HepG2 (cell line): Measurements from ENCODE around the gene OGFR.

Experiments
- EP300 ChIP-seq, 3 experiments: sonication (generic) in 1 of 3; formaldehyde crosslinking in 1 of 3; IDR thresholded peaks; 2 replicates each; pipeline versions ENCODE4 v1.5.1 to v1.6.1; 2011 to 2020; ENCODE audit warnings: low read depth in 2 of 3, low read length in 2 of 3, borderline replicate concordance in 1 of 3, improper control_type of control experiment in 1 of 3, mild to moderate bottlenecking in 1 of 3, missing genetic modification reagents in 1 of 3, moderate library complexity in 1 of 3
- JUND ChIP-seq: sonication (generic); formaldehyde crosslinking; IDR thresholded peaks from 2 replicates; pipeline ENCODE4 v1.8.0; 2022; ENCODE audit warnings: mild to moderate bottlenecking, missing genetic modification reagents
- KDM5B ChIP-seq: sonication (generic); formaldehyde crosslinking; IDR thresholded peaks from 2 replicates; pipeline ENCODE4 v1.4.0; 2020; ENCODE audit warnings: missing genetic modification reagents, mild to moderate bottlenecking, borderline replicate concordance
- MED1 ChIP-seq: sonication (generic); formaldehyde crosslinking; IDR thresholded peaks from 2 replicates; pipeline ENCODE4 v1.4.0; 2020; ENCODE audit warnings: missing genetic modification reagents
- NFATC3 ChIP-seq: sonication (generic); formaldehyde crosslinking; IDR thresholded peaks from 2 replicates; pipeline ENCODE4 v1.5.1; 2020; ENCODE audit warnings: mild to moderate bottlenecking, missing genetic modification reagents
- PHF20 ChIP-seq: sonication (generic); formaldehyde crosslinking; IDR thresholded peaks from 2 replicates; pipeline ENCODE4 v1.5.0; 2020; ENCODE audit warnings: mild to moderate bottlenecking, missing genetic modification reagents
- RAD21 ChIP-seq: fragments of 450-650 bp; formaldehyde crosslinking; IDR thresholded peaks from 2 replicates; pipeline ENCODE4 v1.5.0; 2020; ENCODE audit warnings: mild to moderate bottlenecking
- RBAK ChIP-seq: sonication (generic); formaldehyde crosslinking; IDR thresholded peaks from 2 replicates; pipeline ENCODE4 v1.5.1; 2020; ENCODE audit warnings: mild to moderate bottlenecking, missing genetic modification reagents
- TEAD3 ChIP-seq: optimal IDR thresholded peaks from 2 replicates; pipeline ENCODE3; 2016; ENCODE audit warnings: borderline replicate concordance
- ZNF331 ChIP-seq: sonication (generic); formaldehyde crosslinking; IDR thresholded peaks from 2 replicates; pipeline ENCODE4 v1.4.0; 2020; ENCODE audit warnings: missing genetic modification reagents
- ZNF768 ChIP-seq: sonication (generic); formaldehyde crosslinking; IDR thresholded peaks from 2 replicates; pipeline ENCODE4 v1.4.0; 2020; ENCODE audit warnings: missing genetic modification reagents
- TF ChIP-seq, protein P1 (sequence below), 2 experiments: sonication (generic) in 1 of 2; formaldehyde crosslinking in 1 of 2; IDR thresholded peaks; 2 replicates each; pipeline versions ENCODE4 v1.5.1 to v1.6.1; 2011 to 2020; ENCODE audit warnings: borderline replicate concordance in 1 of 2, low read depth in 1 of 2, low read length in 1 of 2, mild to moderate bottlenecking in 1 of 2, missing genetic modification reagents in 1 of 2, moderate library complexity in 1 of 2
- TF ChIP-seq, protein P2 (sequence below): sonication (generic); formaldehyde crosslinking; IDR thresholded peaks from 2 replicates; pipeline ENCODE4 v1.5.0; 2020; ENCODE audit warnings: mild to moderate bottlenecking, missing genetic modification reagents, moderate library complexity
- TF ChIP-seq, protein P3 (sequence below), 2 experiments: sonication (generic) in 1 of 2; formaldehyde crosslinking in 1 of 2; IDR thresholded peaks; 2 replicates each; pipeline versions ENCODE4 v1.4.0 to v1.6.1; 2018 to 2020; ENCODE audit warnings: missing genetic modification reagents in 2 of 2, borderline replicate concordance in 1 of 2, low read depth in 1 of 2, mild to moderate bottlenecking in 1 of 2, missing biosample characterization in 1 of 2

DNA sequence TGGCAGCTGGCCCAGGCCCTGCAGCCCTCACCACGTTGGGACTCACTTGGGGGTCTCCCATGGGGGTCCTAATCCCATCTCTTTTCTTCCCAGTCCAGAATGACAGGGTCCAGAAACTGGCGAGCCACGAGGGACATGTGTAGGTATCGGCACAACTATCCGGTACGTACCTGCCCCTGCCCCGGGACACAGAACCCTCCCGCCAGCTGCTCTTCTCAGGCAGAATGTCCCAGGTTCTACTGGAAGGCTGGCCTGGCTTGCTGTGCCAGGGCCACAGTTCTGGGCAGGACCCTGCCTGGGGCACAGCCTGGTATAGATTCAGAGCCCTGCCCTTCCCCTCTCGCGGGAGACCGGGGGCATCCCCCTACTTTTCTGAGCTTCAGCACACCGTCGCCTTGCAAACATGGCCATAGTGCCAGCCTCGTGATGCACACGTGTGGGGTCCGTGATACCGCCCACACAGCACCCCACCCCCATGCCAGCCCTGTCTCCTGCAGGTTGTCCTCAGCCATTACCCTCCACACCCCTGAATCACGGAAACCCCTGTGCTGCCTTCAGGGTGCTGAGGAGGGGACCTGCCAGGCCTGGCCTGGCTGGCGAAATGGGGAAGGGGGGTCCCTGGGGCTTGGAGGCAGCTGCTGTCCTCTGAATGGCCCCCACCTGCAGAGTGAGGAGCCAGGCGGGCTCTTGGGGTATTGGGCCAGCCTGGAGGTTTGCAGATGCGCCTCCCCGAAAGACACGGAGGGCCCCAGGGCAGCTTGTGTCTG, 3.0 kb downstream of the OGFR start:
- TF ChIP-seq ZNF331 (CRISPR knock-in tag) = no peak
- no peak for TF ChIP-seq EP300 (IDR thresholded peaks at IDR 0.05; ENCODE audit: low read depth in 2 of 2, low read length in 2 of 2)
- no peak for TF ChIP-seq EP300 (CRISPR knock-in tag; IDR thresholded peaks at IDR 0.05; ENCODE audit: borderline replicate concordance)
- TF ChIP-seq, protein P1, sequence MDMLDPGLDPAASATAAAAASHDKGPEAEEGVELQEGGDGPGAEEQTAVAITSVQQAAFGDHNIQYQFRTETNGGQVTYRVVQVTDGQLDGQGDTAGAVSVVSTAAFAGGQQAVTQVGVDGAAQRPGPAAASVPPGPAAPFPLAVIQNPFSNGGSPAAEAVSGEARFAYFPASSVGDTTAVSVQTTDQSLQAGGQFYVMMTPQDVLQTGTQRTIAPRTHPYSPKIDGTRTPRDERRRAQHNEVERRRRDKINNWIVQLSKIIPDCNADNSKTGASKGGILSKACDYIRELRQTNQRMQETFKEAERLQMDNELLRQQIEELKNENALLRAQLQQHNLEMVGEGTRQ (IDR thresholded peaks at IDR 0.05; ENCODE audit: low read depth, low read length) = no peak
- TF ChIP-seq, protein P1 (CRISPR knock-in tag; IDR thresholded peaks at IDR 0.05; ENCODE audit: borderline replicate concordance) = no peak
- TF ChIP-seq MED1 (CRISPR knock-in tag) = no peak
- TF ChIP-seq, protein P2, sequence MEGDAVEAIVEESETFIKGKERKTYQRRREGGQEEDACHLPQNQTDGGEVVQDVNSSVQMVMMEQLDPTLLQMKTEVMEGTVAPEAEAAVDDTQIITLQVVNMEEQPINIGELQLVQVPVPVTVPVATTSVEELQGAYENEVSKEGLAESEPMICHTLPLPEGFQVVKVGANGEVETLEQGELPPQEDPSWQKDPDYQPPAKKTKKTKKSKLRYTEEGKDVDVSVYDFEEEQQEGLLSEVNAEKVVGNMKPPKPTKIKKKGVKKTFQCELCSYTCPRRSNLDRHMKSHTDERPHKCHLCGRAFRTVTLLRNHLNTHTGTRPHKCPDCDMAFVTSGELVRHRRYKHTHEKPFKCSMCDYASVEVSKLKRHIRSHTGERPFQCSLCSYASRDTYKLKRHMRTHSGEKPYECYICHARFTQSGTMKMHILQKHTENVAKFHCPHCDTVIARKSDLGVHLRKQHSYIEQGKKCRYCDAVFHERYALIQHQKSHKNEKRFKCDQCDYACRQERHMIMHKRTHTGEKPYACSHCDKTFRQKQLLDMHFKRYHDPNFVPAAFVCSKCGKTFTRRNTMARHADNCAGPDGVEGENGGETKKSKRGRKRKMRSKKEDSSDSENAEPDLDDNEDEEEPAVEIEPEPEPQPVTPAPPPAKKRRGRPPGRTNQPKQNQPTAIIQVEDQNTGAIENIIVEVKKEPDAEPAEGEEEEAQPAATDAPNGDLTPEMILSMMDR = no peak
- no peak for TF ChIP-seq RBAK (CRISPR knock-in tag)
- TF ChIP-seq TEAD3 = no peak
- TF ChIP-seq RAD21 (CRISPR knock-in tag) = no peak
- no peak for TF ChIP-seq NFATC3 (CRISPR knock-in tag)
- TF ChIP-seq, protein P3, sequence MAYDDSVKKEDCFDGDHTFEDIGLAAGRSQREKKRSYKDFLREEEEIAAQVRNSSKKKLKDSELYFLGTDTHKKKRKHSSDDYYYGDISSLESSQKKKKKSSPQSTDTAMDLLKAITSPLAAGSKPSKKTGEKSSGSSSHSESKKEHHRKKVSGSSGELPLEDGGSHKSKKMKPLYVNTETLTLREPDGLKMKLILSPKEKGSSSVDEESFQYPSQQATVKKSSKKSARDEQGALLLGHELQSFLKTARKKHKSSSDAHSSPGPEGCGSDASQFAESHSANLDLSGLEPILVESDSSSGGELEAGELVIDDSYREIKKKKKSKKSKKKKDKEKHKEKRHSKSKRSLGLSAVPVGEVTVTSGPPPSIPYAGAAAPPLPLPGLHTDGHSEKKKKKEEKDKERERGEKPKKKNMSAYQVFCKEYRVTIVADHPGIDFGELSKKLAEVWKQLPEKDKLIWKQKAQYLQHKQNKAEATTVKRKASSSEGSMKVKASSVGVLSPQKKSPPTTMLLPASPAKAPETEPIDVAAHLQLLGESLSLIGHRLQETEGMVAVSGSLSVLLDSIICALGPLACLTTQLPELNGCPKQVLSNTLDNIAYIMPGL (CRISPR knock-in tag; IDR thresholded peaks at IDR 0.05; ENCODE audit: borderline replicate concordance in 1 of 2, low read depth in 1 of 2) = no peak
- TF ChIP-seq JUND (CRISPR knock-in tag) = no peak
- no peak for TF ChIP-seq PHF20 (CRISPR knock-in tag)
- no peak for TF ChIP-seq ZNF768
- TF ChIP-seq KDM5B (CRISPR knock-in tag) = no peak
